HFFc6 (cell line): ENCODE measurements around the gene SCML1. TPM values are rescaled to one million over a fixed set of nuclear protein-coding genes. Genes with fewer than 3 reads are reported as not detected.

Experiments
- DNase-seq: peaks from one replicate; pipeline ENCODE4 v3.0.0-alpha.2; 2018
- H3K27ac Mint-ChIP-seq: 2 replicates; pipeline ENCODE4 v1.8.0; 2020; ENCODE audit warnings: mild to moderate bottlenecking, mixed read lengths
- H3K27me3 Mint-ChIP-seq: 2 replicates; pipeline ENCODE4 v1.8.0; 2021; ENCODE audit warnings: mild to moderate bottlenecking, moderate library complexity, mixed read lengths; ENCODE audit not compliant: insufficient read depth
- H3K36me3 Mint-ChIP-seq: 2 replicates; pipeline ENCODE4 v1.8.0; 2021; ENCODE audit warnings: low read depth, mixed read lengths
- H3K4me1 Mint-ChIP-seq: 2 replicates; pipeline ENCODE4 v1.8.0; 2020; ENCODE audit warnings: low read depth, mixed read lengths
- H3K4me3 Mint-ChIP-seq: 2 replicates; pipeline ENCODE4 v1.8.0; 2020; ENCODE audit warnings: mild to moderate bottlenecking, moderate library complexity, mixed read lengths
- H3K9me3 Mint-ChIP-seq: 2 replicates; pipeline ENCODE4 v1.8.0; 2020; ENCODE audit warnings: mild to moderate bottlenecking, mixed read lengths
- CTCF ChIP-seq: fragments of 200-600 bp; sonication (generic); IDR thresholded peaks from 2 replicates; pipeline ENCODE4 v1.5.0; 2021; ENCODE audit warnings: antibody characterized with exemption, mild to moderate bottlenecking
- total RNA-seq, 6 experiments: library from RNA; stranded (reverse); fragmentation: NEBNext Ultra II Directional; extraction: Animal tissue kit (Norgen Biotek cat#: 25700); gene quantifications; 2 replicates in 1 of 6; 3 replicates in 5 of 6; pipeline ENCODE4 v1.2.3, GENCODE V29; 2021

Gene SCML1
- total RNA-seq, 6 experiments from 2014 or later = 7.3 to 11.3 (median 9.8) TPM

- no peaks in the 10 kb centered on the region for H3K9me3 Mint-ChIP-seq
- no peaks in the 10 kb centered on the region for H3K4me1 Mint-ChIP-seq
- H3K36me3 Mint-ChIP-seq = no peaks in the 10 kb centered on the region
- no peak overlapping the region for H3K4me3 Mint-ChIP-seq
- H3K27me3 Mint-ChIP-seq = peaks cover 7% of the 10 kb centered on the region
- DNase-seq = no peak
- no peak overlapping the region for H3K27ac Mint-ChIP-seq
- no peak for TF ChIP-seq CTCF
These were observed 22.7 kb downstream of the SCML1 start for GRCh38 chrX:17759990-17760389.

- no peak for TF ChIP-seq CTCF
- H3K4me1 Mint-ChIP-seq = no peaks in the 10 kb centered on the region
- DNase-seq = no peak
- H3K36me3 Mint-ChIP-seq = no peaks in the 10 kb centered on the region
- H3K9me3 Mint-ChIP-seq = no peaks in the 10 kb centered on the region
- no peaks in the 10 kb centered on the region for H3K27me3 Mint-ChIP-seq
- H3K27ac Mint-ChIP-seq = no peak overlapping the region
- H3K4me3 Mint-ChIP-seq = no peak overlapping the region
These were observed 30.4 kb downstream of the SCML1 start for GRCh38 chrX:17767734-17768133.

- no peak for TF ChIP-seq CTCF
- Mint-ChIP-seq H3K36me3 (no peaks in the 10 kb centered on the region), H3K27me3 (no peaks in the 10 kb centered on the region), H3K27ac (no peak overlapping the region), H3K4me3 (no peak overlapping the region), H3K4me1 (no peaks in the 10 kb centered on the region), H3K9me3 (no peaks in the 10 kb centered on the region)
- DNase-seq = no peak
These were observed 31.7 kb downstream of the SCML1 start for GRCh38 chrX:17768997-17769396.

GRCh38 chrX:17769701-17770269 is 32.5 kb downstream of the SCML1 start:
- Mint-ChIP-seq H3K4me3 (no peak overlapping the region), H3K4me1 (no peaks in the 10 kb centered on the region), H3K27me3 (no peaks in the 10 kb centered on the region), H3K27ac (no peak overlapping the region), H3K9me3 (no peaks in the 10 kb centered on the region), H3K36me3 (no peaks in the 10 kb centered on the region)
- no peak for TF ChIP-seq CTCF
- no peak for DNase-seq

GRCh38 chrX:17773221-17773876 is 36.1 kb downstream of the SCML1 start:
- no peaks in the 10 kb centered on the region for H3K4me1 Mint-ChIP-seq
- no peak overlapping the region for H3K4me3 Mint-ChIP-seq
- H3K36me3 Mint-ChIP-seq = no peaks in the 10 kb centered on the region
- no peaks in the 10 kb centered on the region for H3K9me3 Mint-ChIP-seq
- H3K27ac Mint-ChIP-seq = no peak overlapping the region
- H3K27me3 Mint-ChIP-seq = peaks cover 2% of the 10 kb centered on the region; the same call in 1 of the 2 replicates
- no peak for TF ChIP-seq CTCF
- no peak for DNase-seq
